Measurements from ENCODE around the gene ZNF652.
"Not testable (repeated sequence)": the region's sequence is repeated elsewhere in the genome, so short reads cannot be mapped to it uniquely, and the experiment has no call there.

Gene ZNF652

GRCh38 chr17:49386373-49386772 is 24.3 kb upstream of the ZNF652 start:
- no peak for DNase-seq (ENCODE audit: low read depth in 2 of 2)

- DNase-seq (ENCODE audit: low read depth in 2 of 2): no peak
Observed at GRCh38 chr17:49384951-49385350, 22.9 kb upstream of the ZNF652 start.

- no peak for DNase-seq (ENCODE audit: low read depth in 2 of 2)
Observed at GRCh38 chr17:49383060-49383459, 21.0 kb upstream of the ZNF652 start.

- no peak for DNase-seq (ENCODE audit: low read depth in 2 of 2)
Observed at GRCh38 chr17:49382556-49382955, 20.5 kb upstream of the ZNF652 start.

- no peak for DNase-seq (ENCODE audit: low read depth in 2 of 2)
Observed at GRCh38 chr17:49381793-49382192, 19.7 kb upstream of the ZNF652 start.

- no peak for DNase-seq (ENCODE audit: low read depth in 2 of 2)
Observed at GRCh38 chr17:49381033-49381432, 19.0 kb upstream of the ZNF652 start.

- DNase-seq (ENCODE audit: low read depth in 2 of 2): no peak
Observed at GRCh38 chr17:49379926-49380325, 17.9 kb upstream of the ZNF652 start.

- no peak for DNase-seq (ENCODE audit: low read depth in 2 of 2)
Observed at GRCh38 chr17:49378311-49378710, 16.3 kb upstream of the ZNF652 start.

- no peak for DNase-seq (ENCODE audit: low read depth in 2 of 2)
Observed at GRCh38 chr17:49375544-49375943, 13.5 kb upstream of the ZNF652 start.

- no peak for DNase-seq (ENCODE audit: low read depth in 2 of 2)
Observed at GRCh38 chr17:49373115-49373514, 11.1 kb upstream of the ZNF652 start.

- DNase-seq (ENCODE audit: low read depth in 2 of 2): no peak
Observed at GRCh38 chr17:49372425-49372824, 10.4 kb upstream of the ZNF652 start.

GRCh38 chr17:49370971-49371834 is 9.2 kb upstream of the ZNF652 start:
- no peak for DNase-seq (ENCODE audit: low read depth in 2 of 2)

GRCh38 chr17:49369760-49370159 is 7.7 kb upstream of the ZNF652 start:
- DNase-seq (ENCODE audit: low read depth in 2 of 2): no peak

GRCh38 chr17:49369089-49369488 is 7.0 kb upstream of the ZNF652 start:
- DNase-seq (ENCODE audit: low read depth in 2 of 2): no peak

- no peak for DNase-seq (ENCODE audit: low read depth in 2 of 2)
Observed at GRCh38 chr17:49365667-49366066, 3.6 kb upstream of the ZNF652 start.

- not testable (repeated sequence) for DNase-seq (ENCODE audit: low read depth in 2 of 2)
Observed at GRCh38 chr17:49365126-49365525, 3.1 kb upstream of the ZNF652 start.

- DNase-seq (ENCODE audit: low read depth in 2 of 2): no peak
Observed at GRCh38 chr17:49364119-49364518, 2.1 kb upstream of the ZNF652 start.

GRCh38 chr17:49363251-49363650 is 1.2 kb upstream of the ZNF652 start:
- DNase-seq (ENCODE audit: low read depth in 2 of 2): no peak

GRCh38 chr17:49362723-49363117 is 670 bp upstream of the ZNF652 start:
- no peak for DNase-seq (ENCODE audit: low read depth in 2 of 2)

- DNase-seq (ENCODE audit: low read depth in 2 of 2): peak; percentile 55 to 65
Observed at GRCh38 chr17:49361129-49361901, 735 bp downstream of the ZNF652 start.

- no peak for DNase-seq (ENCODE audit: low read depth in 2 of 2)
Observed at GRCh38 chr17:49360796-49361128, 1.3 kb downstream of the ZNF652 start.

- DNase-seq (ENCODE audit: low read depth in 2 of 2): no peak
Observed at GRCh38 chr17:49359990-49360795, 1.9 kb downstream of the ZNF652 start.

Data from stimulated activated CD8-positive, alpha-beta memory T cell treated with anti-CD3 and anti-CD28 coated beads, Interleukin-2, amount 100 ng/mL, for 1 hour (primary cell).